ENCODE results near the gene HDAC4. TPM values are rescaled to one million over a fixed set of nuclear protein-coding genes. Genes with fewer than 3 reads are reported as not detected.

The HDAC4 gene
- total and polyA plus RNA-seq, 10 of the 15 experiments (the other 5 are each of a cell fraction or from before 2014, with no cell fraction given) = 0.22 to 15.7 (median 4.8) TPM

DNA sequence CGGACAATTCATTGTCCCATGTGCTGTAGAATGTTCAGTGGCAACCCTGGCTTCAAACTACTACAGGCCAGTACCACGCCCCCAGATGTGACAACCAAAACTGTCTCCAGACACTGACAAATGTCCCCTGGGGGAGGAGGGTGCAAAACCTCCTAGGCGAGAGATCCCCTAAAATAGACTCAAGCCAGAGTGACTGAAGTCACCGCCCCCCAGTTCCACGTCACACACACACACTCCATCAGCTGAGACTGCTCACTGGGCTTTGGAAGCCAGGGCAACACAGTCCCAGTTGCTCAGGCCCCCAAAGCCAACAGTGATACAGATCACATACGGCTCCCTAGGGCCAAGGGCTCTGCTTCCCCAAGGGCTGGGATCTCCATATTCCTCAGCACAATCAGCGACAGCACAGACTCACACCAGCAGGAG is 19.1 kb downstream of the HDAC4 start:
- no peaks in the 10 kb centered on the region for H3K9me3 ChIP-seq (replicated peaks; ENCODE audit: control insufficient read depth, insufficient read depth, low read length)
- H3K27ac ChIP-seq (ENCODE audit: control insufficient read depth, insufficient read depth) = no peak overlapping the region
- FAIRE-seq = peak; percentile 35
- no peak overlapping the region for H3K9ac ChIP-seq (ENCODE audit: control insufficient read depth, insufficient read depth, low read length)
- CTCF ChIA-PET = interaction anchor here (0.7 to 4.2 kb wide), 4 partner anchors 12 to 112 kb away, joined by 3 to 25 read pairs (median 5); no protein-coding TSS in a partner anchor
- DNase-seq (ENCODE audit: low read depth, low spot score) = peak; percentile 68
- POLR2A ChIA-PET = interaction anchor here (0.8 to 3.3 kb wide), 5 partner anchors 12 to 88 kb away, joined by 3 to 19 read pairs (median 4); partner anchors contain the start of gene HDAC4
- no peak overlapping the region for H2AFZ ChIP-seq (ENCODE audit: control insufficient read depth, low read depth, low read length)
- peak; percentile 90 for ATAC-seq
- in situ Hi-C loops (cut with MboI) (no loop called here), intact Hi-C loops (cut with micrococcal nuclease; ENCODE audit: unreplicated experiment) (loop anchor here (1.0 to 5.0 kb wide), 3 partner anchors 12 to 114 kb away; partner anchors contain the start of gene HDAC4)
- no peaks in the 10 kb centered on the region for H3K79me2 ChIP-seq (ENCODE audit: control insufficient read depth, insufficient read depth, low read length)
- SMC1A ChIA-PET (ENCODE audit: uncharacterized antibody, unreplicated experiment) = interaction anchor here (0.8 to 3.5 kb wide), 12 partner anchors 10 to 147 kb away, joined by 3 to 27 read pairs (median 4); no protein-coding TSS in a partner anchor
- no peak overlapping the region for H3K4me3 ChIP-seq
- RAD21 ChIA-PET (ENCODE audit: unreplicated experiment) = interaction anchor here (1.0 to 3.0 kb wide), 12 partner anchors 13 to 128 kb away, joined by 3 to 25 read pairs (median 6); partner anchors contain the start of gene HDAC4
- no peaks in the 10 kb centered on the region for H3K27me3 ChIP-seq (replicated peaks in 1 of 2; ENCODE audit: control insufficient read depth in 2 of 2, insufficient read depth in 2 of 2, low read length in 1 of 2)
- peak overlapping the region; percentile 67 for H3K4me2 ChIP-seq (ENCODE audit: control insufficient read depth, insufficient read depth)
- BruUV-seq (replicated peaks) = no TSS peak
- 2% methylated on average over 7 of the region's 7 CpGs for WGBS (ENCODE audit: insufficient coverage, insufficient replicate concordance, low lambda C conversion rate, missing lambda C conversion rate)
- H3K4me1 ChIP-seq (ENCODE audit: control insufficient read depth, insufficient read depth, low read length) = peaks cover 12% of the 10 kb centered on the region
- no peaks in the 10 kb centered on the region for H4K20me1 ChIP-seq (ENCODE audit: control insufficient read depth, insufficient read depth)
- H3K36me3 ChIP-seq (ENCODE audit: control insufficient read depth in 2 of 2, insufficient read depth in 2 of 2, low read length in 1 of 2) = no peaks in the 10 kb centered on the region; a peak in 1 of 4 replicates
- TF ChIP-seq, protein P1, sequence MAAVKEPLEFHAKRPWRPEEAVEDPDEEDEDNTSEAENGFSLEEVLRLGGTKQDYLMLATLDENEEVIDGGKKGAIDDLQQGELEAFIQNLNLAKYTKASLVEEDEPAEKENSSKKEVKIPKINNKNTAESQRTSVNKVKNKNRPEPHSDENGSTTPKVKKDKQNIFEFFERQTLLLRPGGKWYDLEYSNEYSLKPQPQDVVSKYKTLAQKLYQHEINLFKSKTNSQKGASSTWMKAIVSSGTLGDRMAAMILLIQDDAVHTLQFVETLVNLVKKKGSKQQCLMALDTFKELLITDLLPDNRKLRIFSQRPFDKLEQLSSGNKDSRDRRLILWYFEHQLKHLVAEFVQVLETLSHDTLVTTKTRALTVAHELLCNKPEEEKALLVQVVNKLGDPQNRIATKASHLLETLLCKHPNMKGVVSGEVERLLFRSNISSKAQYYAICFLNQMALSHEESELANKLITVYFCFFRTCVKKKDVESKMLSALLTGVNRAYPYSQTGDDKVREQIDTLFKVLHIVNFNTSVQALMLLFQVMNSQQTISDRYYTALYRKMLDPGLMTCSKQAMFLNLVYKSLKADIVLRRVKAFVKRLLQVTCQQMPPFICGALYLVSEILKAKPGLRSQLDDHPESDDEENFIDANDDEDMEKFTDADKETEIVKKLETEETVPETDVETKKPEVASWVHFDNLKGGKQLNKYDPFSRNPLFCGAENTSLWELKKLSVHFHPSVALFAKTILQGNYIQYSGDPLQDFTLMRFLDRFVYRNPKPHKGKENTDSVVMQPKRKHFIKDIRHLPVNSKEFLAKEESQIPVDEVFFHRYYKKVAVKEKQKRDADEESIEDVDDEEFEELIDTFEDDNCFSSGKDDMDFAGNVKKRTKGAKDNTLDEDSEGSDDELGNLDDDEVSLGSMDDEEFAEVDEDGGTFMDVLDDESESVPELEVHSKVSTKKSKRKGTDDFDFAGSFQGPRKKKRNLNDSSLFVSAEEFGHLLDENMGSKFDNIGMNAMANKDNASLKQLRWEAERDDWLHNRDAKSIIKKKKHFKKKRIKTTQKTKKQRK (IDR thresholded peaks at IDR 0.05; ENCODE audit: low read depth, low read length) = no peak
- TF ChIP-seq, protein P2, sequence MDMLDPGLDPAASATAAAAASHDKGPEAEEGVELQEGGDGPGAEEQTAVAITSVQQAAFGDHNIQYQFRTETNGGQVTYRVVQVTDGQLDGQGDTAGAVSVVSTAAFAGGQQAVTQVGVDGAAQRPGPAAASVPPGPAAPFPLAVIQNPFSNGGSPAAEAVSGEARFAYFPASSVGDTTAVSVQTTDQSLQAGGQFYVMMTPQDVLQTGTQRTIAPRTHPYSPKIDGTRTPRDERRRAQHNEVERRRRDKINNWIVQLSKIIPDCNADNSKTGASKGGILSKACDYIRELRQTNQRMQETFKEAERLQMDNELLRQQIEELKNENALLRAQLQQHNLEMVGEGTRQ (IDR thresholded peaks at IDR 0.05; ENCODE audit: borderline replicate concordance, low read depth, low read length) = no peak
- peak; percentile 62; the same call in 1 of the 2 replicates for TF ChIP-seq MXI1 (IDR thresholded peaks at IDR 0.05; ENCODE audit: low read depth, low read length)
- peak; percentile 98 for TF ChIP-seq MEF2B (IDR thresholded peaks at IDR 0.05; ENCODE audit: partially characterized antibody, poor library complexity, severe bottlenecking)
- peak; percentile 39 for TF ChIP-seq KLF5 (IDR thresholded peaks at IDR 0.05; ENCODE audit: partially characterized antibody)
- TF ChIP-seq MEF2A (IDR thresholded peaks at IDR 0.05; ENCODE audit: insufficient read depth, low read depth, low read length) = 0 out of 2 replicates have a peak, but pooled peaks have one; percentile 14
- 0 out of 2 replicates have a peak, but pooled peaks have one; percentile 33 for TF ChIP-seq JUND (IDR thresholded peaks at IDR 0.05; ENCODE audit: low read depth, low read length)
- TF ChIP-seq CREM (IDR thresholded peaks at IDR 0.05; ENCODE audit: low read depth) = peak; percentile 71; the same call in 1 of the 2 replicates
- TF ChIP-seq ATF7 (IDR thresholded peaks at IDR 0.05; ENCODE audit: low read depth) = peak; percentile 76
- peak; percentile 67 for TF ChIP-seq MTA2 (IDR thresholded peaks at IDR 0.05; ENCODE audit: low read depth)
- no peak for TF ChIP-seq SUPT20H (IDR thresholded peaks at IDR 0.05; ENCODE audit: borderline replicate concordance, control insufficient read depth, low read depth, low read length)
- peak; percentile 61; the same call in 1 of the 2 replicates for TF ChIP-seq CREB1 (IDR thresholded peaks at IDR 0.05; ENCODE audit: low read depth)
- TF ChIP-seq, protein P3, sequence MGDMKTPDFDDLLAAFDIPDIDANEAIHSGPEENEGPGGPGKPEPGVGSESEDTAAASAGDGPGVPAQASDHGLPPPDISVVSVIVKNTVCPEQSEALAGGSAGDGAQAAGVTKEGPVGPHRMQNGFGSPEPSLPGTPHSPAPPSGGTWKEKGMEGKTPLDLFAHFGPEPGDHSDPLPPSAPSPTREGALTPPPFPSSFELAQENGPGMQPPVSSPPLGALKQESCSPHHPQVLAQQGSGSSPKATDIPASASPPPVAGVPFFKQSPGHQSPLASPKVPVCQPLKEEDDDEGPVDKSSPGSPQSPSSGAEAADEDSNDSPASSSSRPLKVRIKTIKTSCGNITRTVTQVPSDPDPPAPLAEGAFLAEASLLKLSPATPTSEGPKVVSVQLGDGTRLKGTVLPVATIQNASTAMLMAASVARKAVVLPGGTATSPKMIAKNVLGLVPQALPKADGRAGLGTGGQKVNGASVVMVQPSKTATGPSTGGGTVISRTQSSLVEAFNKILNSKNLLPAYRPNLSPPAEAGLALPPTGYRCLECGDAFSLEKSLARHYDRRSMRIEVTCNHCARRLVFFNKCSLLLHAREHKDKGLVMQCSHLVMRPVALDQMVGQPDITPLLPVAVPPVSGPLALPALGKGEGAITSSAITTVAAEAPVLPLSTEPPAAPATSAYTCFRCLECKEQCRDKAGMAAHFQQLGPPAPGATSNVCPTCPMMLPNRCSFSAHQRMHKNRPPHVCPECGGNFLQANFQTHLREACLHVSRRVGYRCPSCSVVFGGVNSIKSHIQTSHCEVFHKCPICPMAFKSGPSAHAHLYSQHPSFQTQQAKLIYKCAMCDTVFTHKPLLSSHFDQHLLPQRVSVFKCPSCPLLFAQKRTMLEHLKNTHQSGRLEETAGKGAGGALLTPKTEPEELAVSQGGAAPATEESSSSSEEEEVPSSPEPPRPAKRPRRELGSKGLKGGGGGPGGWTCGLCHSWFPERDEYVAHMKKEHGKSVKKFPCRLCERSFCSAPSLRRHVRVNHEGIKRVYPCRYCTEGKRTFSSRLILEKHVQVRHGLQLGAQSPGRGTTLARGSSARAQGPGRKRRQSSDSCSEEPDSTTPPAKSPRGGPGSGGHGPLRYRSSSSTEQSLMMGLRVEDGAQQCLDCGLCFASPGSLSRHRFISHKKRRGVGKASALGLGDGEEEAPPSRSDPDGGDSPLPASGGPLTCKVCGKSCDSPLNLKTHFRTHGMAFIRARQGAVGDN (IDR thresholded peaks at IDR 0.05) = peak; percentile 69; the same call in 1 of the 2 replicates
- 0 out of 2 replicates have a peak, but pooled peaks have one; percentile 50 for TF ChIP-seq ZNF207 (IDR thresholded peaks at IDR 0.05; ENCODE audit: borderline replicate concordance)
- peak in 1 of 2 experiments; percentile 14; a peak in 2 of 4 replicates for TF ChIP-seq IKZF2 (IDR thresholded peaks at IDR 0.05)

All from GM12878 (cell line).